HepG2 (cell line): ENCODE results near the gene EIF5A. TPM values are rescaled to one million over a fixed set of nuclear protein-coding genes. Genes with fewer than 3 reads are reported as not detected.

Source experiments
- AFF4 ChIP-seq: sonication (generic); formaldehyde crosslinking; IDR thresholded peaks from 2 replicates; pipeline ENCODE4 v1.4.0; 2020; ENCODE audit warnings: missing genetic modification reagents
- AHR ChIP-seq: IDR thresholded peaks from 2 replicates; pipeline ENCODE4 v1.6.1; 2018; ENCODE audit warnings: missing genetic modification reagents, missing compliant biosample characterization
- ARNT ChIP-seq: fragments of 450-650 bp; IDR thresholded peaks from 2 replicates; pipeline ENCODE4 v1.6.1; 2017
- ELF1 ChIP-seq: sonication (generic); formaldehyde crosslinking; IDR thresholded peaks from 2 replicates; pipeline ENCODE4 v1.4.0; 2020; ENCODE audit warnings: missing genetic modification reagents
- FOXC1 ChIP-seq: sonication (generic); formaldehyde crosslinking; IDR thresholded peaks from 2 replicates; pipeline ENCODE4 v1.8.0; 2022; ENCODE audit warnings: mild to moderate bottlenecking, missing genetic modification reagents, borderline replicate concordance
- HDAC2 ChIP-seq: sonication (generic); formaldehyde crosslinking; IDR thresholded peaks from 2 replicates; pipeline ENCODE4 v1.4.0; 2020; ENCODE audit warnings: missing genetic modification reagents
- HIC2 ChIP-seq: sonication (generic); formaldehyde crosslinking; IDR thresholded peaks from 2 replicates; pipeline ENCODE4 v1.9.0; 2022; ENCODE audit warnings: low read depth, missing genetic modification reagents
- IRF2 ChIP-seq: IDR thresholded peaks from 2 replicates; pipeline ENCODE4 v1.6.1; 2018; ENCODE audit warnings: missing genetic modification reagents, missing compliant biosample characterization
- ISX ChIP-seq: sonication (generic); formaldehyde crosslinking; conservative IDR thresholded peaks from 2 replicates; pipeline ENCODE4 v1.5.0; 2020; ENCODE audit warnings: missing genetic modification reagents
- POLR2A ChIP-seq, 2 experiments: IDR thresholded peaks; 2 replicates each; pipeline ENCODE4 v1.6.1; 2011; ENCODE audit warnings: low read depth in 2 of 2, low read length in 2 of 2, mild to moderate bottlenecking in 1 of 2, moderate library complexity in 1 of 2; ENCODE audit not compliant: insufficient read depth in 1 of 2
- ZBED4 ChIP-seq: sonication (generic); formaldehyde crosslinking; IDR thresholded peaks from 2 replicates; pipeline ENCODE4 v1.4.0; 2020; ENCODE audit warnings: missing genetic modification reagents, borderline replicate concordance
- ZBTB33 ChIP-seq: sonication (generic); formaldehyde crosslinking; IDR thresholded peaks from 2 replicates; pipeline ENCODE4 v1.4.0; 2020; ENCODE audit warnings: missing genetic modification reagents
- ZNF235 ChIP-seq: sonication (generic); formaldehyde crosslinking; IDR thresholded peaks from 2 replicates; pipeline ENCODE4 v1.8.1; 2023; ENCODE audit warnings: mild to moderate bottlenecking, missing genetic modification reagents, borderline replicate concordance
- ZNF660 ChIP-seq: sonication (generic); formaldehyde crosslinking; IDR thresholded peaks from 2 replicates; pipeline ENCODE4 v1.5.1; 2020; ENCODE audit warnings: mild to moderate bottlenecking, low read depth, missing genetic modification reagents, borderline replicate concordance
- ZNF782 ChIP-seq: sonication (generic); formaldehyde crosslinking; IDR thresholded peaks from 2 replicates; pipeline ENCODE4 v1.4.0; 2020; ENCODE audit warnings: missing genetic modification reagents, mild to moderate bottlenecking, borderline replicate concordance
- ZNF800 ChIP-seq: sonication (generic); formaldehyde crosslinking; IDR thresholded peaks from 2 replicates; pipeline ENCODE4 v1.4.0; 2020; ENCODE audit warnings: missing genetic modification reagents
- polyA plus RNA-seq, 8 experiments: library from polyadenylated mRNA; depleted of rRNA in 3 of 8; stranded (reverse) in 7 of 8; unstranded in 1 of 8; fragments of >200 nt; fragmentation: Illumina TruSeq in 4 of 8; extraction: Trizol in 4 of 8; gene quantifications; 2 replicates each; pipeline versions ENCODE4 v1.2.1 to v1.2.3, GENCODE V29; 2011 to 2016; ENCODE audit warnings: low read depth in 4 of 8, missing spikeins in 1 of 8, mixed read lengths in 1 of 8; ENCODE audit not compliant: insufficient read depth in 1 of 8
- total RNA-seq, 5 experiments: library from RNA; depleted of rRNA; stranded (reverse); fragments of >200 nt; fragmentation: Illumina TruSeq; extraction: Trizol; gene quantifications; 2 replicates each; pipeline ENCODE4 v1.2.3, GENCODE V29; 2016; ENCODE audit warnings: low read depth in 1 of 5

EIF5A gene
- total and polyA plus RNA-seq, 2 of the 13 experiments (the other 11 are each of a cell fraction or from before 2014, with no cell fraction given), result 319 to 337 TPM

GRCh38 chr17:7356072-7356549 is 48.7 kb downstream of the EIF5A start (continued):
- TF ChIP-seq ZNF800 (CRISPR knock-in tag) (no peak), ZBTB33 (CRISPR knock-in tag) (peak; percentile 34; the same call in 1 of the 2 replicates), ZNF235 (no peak), AFF4 (no peak), ELF1 (CRISPR knock-in tag) (peak; percentile 33; the same call in 1 of the 2 replicates), AHR (0 out of 2 replicates have a peak, but pooled peaks have one; percentile 50), HIC2 (CRISPR knock-in tag) (no peak), POLR2A (IDR thresholded peaks at IDR 0.05; ENCODE audit: insufficient read depth in 1 of 2, low read depth in 2 of 2, low read length in 2 of 2) (no peak), HDAC2 (CRISPR knock-in tag) (peak; percentile 58; the same call in 1 of the 2 replicates), ZBED4 (CRISPR knock-in tag) (0 out of 2 replicates have a peak, but pooled peaks have one; percentile 52), ZNF782 (CRISPR knock-in tag) (no peak), IRF2 (CRISPR knock-in tag) (peak; percentile 69; the same call in 1 of the 2 replicates), ISX (CRISPR knock-in tag) (no peak), ARNT (no peak), FOXC1 (no peak), ZNF660 (CRISPR knock-in tag) (no peak)
